NCI-H1436 treated with DMSO at 0.1 percent for 48 hours (cell line): ENCODE measurements around the gene FHL1.
"Not testable (repeated sequence)": the region's sequence is repeated elsewhere in the genome, so short reads cannot be mapped to it uniquely, and the experiment has no call there.

Source experiments
- DNase-seq: peaks from one replicate; lab custom pipeline; 2025; lab: John Stamatoyannopoulos, UW

FHL1 gene

DNA sequence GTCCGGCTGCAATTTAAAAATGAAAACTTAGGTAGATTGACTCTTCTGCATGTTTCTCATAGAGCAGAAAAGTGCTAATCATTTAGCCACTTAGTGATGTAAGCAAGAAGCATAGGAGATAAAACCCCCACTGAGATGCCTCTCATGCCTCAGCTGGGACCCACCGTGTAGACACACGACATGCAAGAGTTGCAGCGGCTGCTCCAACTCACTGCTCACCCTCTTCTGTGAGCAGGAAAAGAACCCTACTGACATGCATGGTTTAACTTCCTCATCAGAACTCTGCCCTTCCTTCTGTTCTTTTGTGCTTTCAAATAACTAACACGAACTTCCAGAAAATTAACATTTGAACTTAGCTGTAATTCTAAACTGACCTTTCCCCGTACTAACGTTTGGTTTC, 62.9 kb downstream of the FHL1 start:
- DNase-seq: no peak

DNA sequence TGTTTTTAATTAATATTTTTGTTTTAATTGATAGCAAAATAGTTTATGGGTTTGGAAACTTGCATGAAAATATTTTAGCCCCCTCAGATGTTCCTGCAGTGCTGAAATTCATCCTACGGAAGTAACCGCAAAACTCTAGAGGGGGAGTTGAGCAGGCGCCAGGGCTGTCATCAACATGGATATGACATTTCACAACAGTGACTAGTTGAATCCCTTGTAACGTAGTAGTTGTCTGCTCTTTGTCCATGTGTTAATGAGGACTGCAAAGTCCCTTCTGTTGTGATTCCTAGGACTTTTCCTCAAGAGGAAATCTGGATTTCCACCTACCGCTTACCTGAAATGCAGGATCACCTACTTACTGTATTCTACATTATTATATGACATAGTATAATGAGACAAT, 63.5 kb downstream of the FHL1 start:
- DNase-seq: no peak

DNA sequence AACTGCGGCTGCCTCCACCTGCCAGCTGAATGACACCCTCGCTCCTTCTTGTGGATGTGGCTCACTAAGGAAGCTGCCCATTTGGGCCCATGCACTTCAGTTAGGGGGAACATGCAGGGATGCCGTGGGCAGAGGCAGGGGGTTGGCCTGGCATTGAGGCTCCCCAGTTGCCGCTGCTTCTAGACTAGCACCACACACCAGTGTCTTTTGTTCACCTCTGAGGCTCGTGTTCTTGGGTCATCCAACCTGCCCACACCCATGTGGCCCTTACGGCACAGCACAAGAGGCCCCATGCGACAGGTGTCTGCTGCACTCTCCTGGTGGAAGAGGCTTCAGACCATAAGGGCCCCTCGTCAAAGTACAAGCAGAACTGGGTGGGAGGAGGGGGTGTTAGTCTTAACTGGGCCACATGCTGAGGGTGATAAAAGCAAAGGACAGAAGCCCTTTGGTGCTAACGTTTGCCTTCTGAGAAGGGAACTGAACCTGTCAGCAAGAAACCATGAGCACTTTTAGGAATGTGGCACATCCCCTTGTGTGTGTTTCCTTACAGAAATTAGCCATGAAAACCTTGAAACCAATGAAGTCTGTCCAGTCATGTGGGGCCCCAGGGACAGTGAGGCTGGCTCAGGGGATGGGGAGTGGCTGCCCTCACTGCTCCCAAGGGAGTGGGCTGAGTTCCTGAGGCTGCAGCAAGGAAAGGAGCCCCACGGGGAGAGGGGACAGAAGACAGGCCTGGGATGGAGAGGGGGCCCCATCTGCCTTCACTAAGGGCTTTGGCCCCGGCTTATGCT, 64.6 kb downstream of the FHL1 start:
- DNase-seq: no peak

DNA sequence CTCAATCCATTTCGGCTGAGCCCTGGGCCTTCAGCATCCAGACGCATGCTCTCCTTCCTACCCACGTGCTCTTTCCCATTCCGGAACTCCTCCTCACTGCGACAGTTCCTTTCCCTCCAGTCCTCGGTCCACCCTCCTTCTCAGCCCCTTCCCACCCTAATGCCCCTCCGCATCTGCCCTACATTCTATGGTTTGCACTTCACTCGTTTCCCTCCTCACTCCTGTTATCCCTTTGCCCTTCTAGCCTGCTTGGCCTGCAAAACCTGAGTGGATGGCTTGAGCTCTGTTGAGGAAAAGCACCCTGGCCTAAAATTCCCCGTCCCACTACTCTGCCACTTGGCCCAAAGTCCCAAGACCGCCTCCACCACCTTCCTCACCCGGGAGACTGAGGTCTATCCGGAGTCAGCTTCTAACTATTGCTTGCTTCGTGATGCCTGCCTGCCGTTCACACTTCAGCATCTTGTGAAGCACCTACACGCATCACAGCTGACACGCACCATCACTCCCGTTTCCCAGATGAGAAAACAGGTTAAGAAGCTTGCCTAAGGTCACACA, 65.3 kb downstream of the FHL1 start:
- DNase-seq: no peak

DNA sequence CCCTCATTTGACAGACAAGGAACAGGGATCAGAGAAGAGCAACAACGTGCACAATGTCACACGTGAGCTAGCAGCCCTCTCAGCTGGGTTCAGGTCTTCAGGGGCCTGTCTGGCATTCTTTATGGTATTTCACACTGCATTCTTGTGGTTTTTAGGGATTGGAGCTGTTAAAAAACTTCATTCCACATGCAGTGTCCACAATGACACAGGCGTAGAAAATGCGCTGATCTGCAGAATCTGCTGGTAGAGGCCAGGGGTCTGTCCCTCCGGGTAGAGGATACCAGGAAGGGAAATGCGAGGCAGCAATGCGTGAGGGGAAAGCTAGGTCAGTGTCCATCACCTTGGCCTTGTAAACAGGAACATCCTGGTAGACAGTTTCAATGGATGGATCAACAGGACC, 67.2 kb downstream of the FHL1 start:
- no peak for DNase-seq

DNA sequence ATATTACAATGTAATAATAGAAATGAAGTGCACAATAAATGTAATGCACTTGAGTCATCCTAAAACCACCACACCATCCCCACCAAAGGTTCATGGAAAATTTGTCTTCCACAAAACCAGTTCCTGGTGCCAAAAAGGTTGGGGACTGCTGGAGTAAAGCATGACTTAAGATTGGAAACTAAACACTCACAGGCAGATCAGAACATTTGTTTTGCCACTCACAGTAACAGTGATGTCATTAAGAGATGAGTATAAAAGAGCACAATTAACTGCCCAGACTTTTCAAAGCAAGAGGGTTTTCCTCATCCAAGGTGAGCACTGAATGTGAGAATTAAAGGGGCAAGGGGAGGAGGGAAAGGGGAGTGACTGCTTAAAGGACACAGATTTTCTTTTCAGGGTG, 68.2 kb downstream of the FHL1 start:
- no peak for DNase-seq

DNA sequence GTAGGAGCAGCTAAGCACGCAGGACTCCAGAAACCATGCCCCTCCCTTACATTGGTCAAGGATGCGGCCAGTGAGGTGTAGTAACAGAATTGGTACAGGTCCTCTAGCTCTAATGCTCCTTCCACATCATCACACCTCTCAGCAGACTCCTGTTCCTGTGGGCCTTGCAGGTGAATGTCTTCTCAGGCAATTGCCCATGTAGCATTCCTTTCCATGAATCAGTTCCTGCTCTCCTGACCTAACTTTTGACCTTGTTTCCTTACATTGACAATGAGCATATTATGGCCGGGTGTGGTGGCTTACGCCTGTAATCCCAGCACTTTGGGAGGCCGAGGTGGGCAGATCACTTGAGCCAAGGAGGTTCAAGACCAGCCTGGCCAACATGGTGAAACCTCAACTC, 72.6 kb downstream of the FHL1 start:
- DNase-seq: no peak

DNA sequence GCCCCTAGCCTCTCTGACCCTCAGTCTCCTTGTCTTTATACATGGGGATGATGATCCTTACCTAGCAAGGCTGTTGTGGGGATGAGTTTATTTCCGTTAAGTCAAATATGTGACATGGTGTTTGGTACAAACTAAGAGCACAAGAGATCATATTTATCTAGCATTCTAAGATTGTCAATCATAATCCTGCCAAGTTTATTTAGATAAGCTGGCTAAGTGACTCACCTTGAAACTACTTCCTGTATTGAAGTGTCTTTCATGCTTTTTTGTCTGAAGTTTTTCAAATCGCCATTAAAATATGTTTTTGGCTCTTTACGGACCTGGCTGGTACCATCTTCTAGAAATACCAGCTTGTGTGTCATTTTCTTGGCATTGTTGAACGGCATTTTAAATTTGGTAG, 73.2 kb downstream of the FHL1 start:
- DNase-seq: no peak

DNA sequence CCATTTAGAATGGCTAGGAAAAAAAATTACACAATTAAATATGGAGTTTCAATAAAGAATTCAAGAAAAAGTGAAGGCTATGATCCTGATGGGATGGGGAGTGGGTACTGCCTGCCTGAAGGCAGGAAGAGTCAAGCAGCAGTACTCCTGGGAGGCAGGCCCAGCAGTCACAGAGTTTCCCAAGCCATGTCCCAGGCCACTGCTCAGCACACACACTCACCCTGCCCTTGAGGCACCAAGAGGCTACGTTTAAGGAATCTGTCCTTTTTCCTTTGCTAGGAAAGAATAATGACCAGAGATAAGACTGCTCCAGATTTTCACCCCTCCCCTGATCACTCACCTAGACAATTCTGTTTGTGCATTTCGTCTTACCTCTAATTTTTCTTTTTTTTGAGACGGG, 73.6 kb downstream of the FHL1 start:
- DNase-seq: no peak

DNA sequence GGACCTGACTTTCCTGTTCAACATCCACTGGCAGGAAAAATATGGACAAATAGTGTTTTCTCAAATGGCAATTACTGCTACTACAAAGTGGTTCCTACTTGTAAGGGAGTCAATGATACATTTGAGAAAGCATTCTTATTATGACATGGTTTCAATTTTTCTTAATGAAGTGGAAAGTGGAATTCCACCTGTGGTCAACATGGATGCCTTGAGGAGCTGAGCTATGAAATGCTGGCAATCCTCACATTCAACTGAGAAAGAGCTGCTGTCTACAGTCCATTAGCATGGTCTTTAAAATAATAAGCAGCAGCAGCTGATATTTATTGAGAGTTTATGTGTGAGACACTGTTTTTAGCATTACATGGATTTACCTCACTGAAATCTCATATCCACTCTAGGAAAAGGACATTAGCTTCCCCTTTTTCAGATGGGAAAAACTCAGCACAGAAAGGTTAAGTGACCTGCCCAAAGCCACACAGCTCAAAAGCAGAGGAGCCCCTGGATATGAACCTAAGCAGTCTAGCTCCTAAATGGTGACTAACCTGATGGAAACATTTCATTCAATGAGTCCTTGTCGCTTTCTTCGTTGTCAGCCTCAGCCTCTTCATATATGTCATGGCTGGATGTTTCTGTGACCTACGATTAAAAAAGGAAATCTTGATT, 74.6 kb downstream of the FHL1 start:
- no peak for DNase-seq

DNA sequence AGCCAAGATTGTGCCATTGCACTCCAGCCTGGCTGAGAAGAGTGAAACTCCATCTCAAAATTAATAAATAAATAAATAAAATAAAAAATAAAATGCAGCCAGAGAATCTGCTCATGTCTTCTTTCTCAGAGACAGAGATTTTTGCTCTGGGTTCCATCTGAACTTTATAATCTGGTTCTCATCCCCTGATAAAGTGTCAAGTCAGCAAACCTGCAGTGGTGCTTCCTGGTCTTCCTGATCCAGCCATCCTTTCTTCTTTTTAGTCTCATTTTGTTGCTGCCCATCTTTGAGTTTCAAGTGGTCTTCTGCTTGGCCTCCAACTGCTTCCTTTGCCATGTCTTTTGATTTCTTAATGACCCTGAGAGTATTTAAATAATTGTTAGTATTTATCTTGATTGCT, 79.7 kb downstream of the FHL1 start:
- DNase-seq: no peak

DNA sequence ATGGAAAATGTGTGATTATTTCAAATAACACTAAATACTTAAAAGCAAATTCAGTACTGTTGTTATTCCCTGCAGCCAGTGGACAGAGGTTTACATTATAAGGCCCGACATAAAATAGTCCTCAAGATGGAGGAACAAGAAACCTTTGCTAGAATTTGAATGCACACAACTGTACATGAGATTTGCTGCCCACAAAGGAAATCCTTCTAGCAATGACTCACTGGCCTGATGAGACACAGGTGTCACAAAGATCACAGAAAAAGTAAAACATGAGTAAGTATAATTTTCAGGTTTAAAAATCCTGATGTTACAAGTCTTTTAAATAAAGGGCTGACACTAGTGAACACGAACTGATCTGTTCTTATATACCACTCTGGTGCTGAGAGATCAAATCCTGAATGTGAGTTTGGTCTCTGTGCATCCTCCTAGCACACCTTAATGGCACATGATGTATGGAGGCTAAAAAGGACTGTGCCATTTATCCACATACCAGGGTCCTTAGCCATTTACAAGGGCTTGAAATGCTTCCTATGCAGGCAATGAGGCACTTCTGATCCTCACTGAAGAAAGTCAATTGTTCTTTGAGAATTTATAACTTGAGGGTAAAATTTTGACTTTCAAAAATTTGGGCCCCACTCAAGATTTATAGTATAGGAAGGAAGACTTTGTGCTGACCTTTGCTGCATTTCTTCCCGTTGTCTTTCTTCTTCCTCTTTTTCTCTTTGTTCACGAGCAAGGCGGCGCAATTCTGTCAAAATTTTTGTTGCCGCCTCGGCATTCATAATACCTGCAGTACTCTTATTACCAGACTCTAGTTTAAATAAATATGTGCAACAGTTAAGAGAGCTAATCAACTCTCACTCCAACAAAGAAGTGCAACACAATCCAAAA, 80.9 kb downstream of the FHL1 start:
- DNase-seq: no peak

DNA sequence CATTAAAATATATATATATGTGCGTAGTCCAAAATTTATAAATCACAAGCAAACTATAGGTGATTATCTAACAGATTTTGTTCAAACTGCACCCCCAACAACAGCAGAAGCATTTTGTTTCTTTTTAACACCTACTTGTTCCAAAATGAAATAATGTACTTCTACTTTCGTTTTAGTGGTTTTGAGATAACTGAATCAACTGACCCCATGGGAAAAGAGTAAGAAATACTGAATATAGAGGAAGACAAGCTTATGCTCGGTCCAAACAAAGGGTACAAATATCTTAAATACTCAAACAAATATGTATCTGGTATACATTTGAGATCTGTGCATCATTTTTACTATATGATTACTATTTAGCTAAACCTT, 81.5 kb downstream of the FHL1 start:
- no peak for DNase-seq

DNA sequence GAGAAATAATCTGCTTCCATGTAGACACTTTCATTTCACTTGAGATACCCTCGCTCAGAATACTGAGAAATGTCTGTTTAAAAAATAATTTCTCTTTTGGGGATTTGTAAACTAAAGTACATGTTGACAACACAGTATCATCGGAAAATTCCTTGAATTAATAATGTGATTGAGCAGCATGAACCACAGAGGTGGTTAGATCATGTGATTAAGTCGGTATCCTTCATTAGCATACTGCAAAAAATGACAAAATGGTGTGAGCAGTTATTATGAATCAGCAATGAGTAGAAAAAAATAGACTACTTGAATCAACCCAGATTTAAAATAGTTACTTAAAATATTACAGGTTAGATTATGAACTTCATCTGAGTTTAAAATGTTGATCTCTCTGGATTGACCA, 89.7 kb downstream of the FHL1 start:
- no peak for DNase-seq

DNA sequence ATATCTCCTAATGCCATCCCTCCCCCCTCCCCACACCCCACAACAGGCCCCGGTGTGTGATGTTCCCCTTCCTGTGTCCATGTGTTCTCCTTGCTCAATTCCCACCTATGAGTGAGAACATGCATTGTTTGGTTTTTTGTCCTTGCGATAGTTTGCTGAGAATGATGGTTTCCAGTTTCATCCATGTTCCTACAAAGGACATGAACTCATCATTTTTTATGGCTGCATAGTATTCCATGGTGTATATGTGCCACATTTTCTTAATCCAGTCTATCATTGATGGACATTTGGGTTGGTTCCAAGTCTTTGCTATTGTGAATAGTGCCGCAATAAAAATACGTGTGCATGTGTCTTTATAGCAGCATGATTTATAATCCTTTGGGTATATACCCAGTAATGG, 90.5 kb downstream of the FHL1 start:
- DNase-seq: not testable (repeated sequence)

DNA sequence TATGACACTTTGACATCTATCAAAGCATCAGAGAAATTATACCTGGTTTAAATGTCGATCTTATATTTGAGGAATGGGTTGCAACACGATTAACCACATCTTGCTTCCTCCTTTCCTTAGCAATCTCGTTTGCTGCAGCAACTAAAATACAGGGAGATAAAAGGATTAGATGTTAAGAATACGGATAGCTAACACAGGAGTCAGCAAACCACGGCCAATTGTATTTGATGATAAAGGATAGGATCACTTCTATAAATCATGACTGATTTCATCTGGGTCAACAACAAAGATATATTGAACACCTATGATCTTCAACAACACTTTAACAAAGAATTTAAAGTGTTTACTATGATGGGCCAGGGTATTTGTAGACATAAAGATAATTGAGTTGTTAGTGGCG, 98.9 kb downstream of the FHL1 start:
- DNase-seq: no peak

DNA sequence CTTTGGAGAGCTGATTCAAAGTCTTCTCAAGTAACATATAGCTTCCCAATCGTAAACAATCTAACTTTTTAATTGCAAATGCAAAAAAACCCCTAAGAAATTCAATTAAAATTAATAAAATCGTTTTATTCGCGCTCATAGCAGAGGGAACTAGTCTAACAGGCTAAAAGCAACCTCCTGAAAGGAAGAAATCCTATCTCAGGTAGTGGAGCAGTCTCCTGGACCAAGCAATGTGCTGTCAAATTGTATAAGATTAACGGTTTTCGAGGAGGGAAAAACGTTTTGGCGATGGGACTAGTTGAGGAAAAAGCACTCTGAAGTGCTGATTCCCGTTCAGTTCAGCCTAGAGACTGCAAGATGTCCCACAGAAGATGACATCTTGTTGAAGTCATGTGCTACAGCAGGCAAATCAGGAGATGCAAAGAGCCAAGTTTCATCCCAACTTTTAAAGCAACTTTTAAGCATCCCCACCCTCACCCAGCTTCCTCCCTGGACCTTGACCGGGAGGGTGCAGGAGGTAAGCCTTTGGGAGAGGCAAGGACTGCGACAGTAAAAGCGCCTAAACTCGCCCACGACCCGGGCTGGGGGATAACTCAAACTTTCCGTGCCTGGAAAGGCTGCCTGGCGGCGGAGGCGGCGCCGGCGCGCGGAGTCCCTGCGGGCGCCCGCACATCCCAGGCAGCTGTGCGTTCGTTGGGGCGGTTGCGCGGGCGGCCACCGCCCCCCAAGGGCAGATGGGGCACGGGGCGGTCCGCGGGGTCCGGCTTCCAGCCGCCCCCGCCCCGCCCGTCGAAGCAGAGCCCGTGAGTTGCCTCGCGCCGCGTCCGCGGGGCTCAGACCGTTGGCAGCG, 103.1 kb downstream of the FHL1 start:
- DNase-seq: no peak

DNA sequence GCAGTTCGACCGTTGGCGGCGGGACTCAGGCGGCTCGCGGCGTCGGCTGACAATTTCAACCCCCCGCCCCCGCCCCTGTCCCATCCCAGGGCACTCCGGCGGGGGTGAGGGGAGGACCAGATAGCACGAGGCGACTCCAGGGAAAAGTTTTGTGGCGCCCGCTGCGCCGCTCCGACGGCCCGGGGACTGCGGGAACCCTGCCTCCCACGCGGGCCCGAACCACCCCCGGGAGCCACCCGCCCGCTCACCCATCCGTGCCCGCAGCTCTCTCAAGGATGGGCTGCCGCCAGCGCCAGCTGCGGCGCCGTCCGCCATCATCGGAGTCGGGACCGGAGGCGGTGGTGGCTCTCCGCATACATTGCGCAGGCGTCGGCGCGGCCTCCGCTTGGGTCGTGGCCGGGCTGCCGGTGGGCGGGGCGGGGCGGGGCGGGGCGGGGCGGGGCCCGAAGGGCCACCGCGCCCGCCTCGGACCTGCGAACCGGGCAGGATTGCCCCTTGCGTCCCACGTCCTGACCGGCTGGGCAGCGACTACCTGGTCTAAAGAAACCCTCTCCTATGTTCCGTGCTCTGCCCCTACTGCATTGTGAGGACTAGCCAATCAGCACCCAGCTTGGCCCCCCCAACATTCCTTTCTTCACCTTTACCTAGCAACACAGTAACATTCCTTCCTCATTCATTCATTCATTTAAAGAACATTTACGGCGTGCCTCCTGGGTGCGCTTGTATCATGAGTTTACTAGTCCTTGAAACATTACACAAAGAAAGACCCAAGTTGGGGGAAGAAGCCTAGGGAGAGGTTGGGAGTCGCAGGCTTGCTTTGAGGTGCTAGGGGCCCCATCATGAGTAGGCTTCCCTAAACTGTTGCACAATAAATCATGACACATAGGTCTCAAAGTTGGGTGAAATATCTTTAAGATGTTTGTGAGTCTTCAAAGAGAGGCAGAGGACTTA, 104.0 kb downstream of the FHL1 start, which contains the start of gene MAP7D3:
Gene MAP7D3 (minus strand): TSS at position 360 of the 951 bp plus-strand sequence. CDS start 42 bp downstream, at position 318.
- DNase-seq: no peak

DNA sequence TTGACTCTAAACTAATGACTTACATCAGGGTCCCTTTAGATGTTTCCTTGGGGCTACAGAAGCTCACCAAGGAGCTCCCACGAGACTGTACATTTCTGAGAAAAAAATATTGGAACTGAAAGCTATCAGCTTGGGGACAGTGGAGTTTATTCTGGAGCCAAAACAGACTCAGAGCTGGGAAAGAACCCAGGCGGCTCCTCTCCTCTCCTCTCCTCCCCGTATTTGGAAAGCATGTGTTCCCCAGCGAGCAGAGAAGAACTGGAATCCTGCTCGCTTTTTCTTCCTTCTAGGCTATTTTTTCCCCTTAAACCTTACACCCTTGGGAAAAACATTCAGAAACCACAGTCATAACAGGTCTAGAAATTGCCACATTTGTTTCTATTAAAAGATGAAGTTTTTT, 108.2 kb downstream of the FHL1 start:
- DNase-seq: no peak

DNA sequence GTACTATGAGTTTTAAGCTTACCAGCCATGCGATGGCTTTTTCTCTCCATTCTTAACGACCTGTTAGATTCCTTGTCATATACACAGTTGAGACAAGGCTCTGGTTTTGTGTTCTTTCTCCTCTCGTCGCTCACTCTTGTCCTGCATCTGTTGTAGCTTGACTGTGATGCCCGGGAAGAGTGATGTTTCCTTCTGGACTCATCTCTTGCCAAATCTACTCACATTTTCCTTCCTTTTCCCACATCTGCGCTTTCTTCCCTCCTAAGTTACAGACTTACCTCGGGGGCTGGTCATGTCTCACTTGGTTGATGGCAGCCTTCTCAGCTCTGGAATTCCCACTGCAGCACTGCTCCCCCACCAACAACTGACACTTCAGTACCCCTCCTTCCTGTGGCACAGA, 108.7 kb downstream of the FHL1 start:
- no peak for DNase-seq
